Mesendoderm (in vitro differentiated cells): Measurements from ENCODE around the gene NME3.
A peak's percentile ranks its signal among the peaks of the same experiment; 100 is the strongest.

ENCODE experiments used
- DNase-seq: peaks from one replicate; pipeline ENCODE4 v3.0.0; 2013
- H2AK5ac ChIP-seq: 2 replicates; pipeline ENCODE4 v1.6.1; 2013; ENCODE audit warnings: low read length, inconsistent platforms
- H2BK120ac ChIP-seq: 2 replicates; pipeline ENCODE4 v1.6.1; 2013; ENCODE audit warnings: low read depth, mild to moderate bottlenecking, low read length, moderate library complexity, mixed read lengths
- H2BK15ac ChIP-seq: replicated peaks from 2 replicates; pipeline ENCODE4 v1.6.1; 2013; ENCODE audit warnings: low read depth, mild to moderate bottlenecking, moderate library complexity
- H2BK5ac ChIP-seq: 2 replicates; pipeline ENCODE4 v1.6.1; 2013; ENCODE audit warnings: low read length, inconsistent platforms
- H3K18ac ChIP-seq: 2 replicates; pipeline ENCODE4 v1.6.1; 2013; ENCODE audit warnings: mild to moderate bottlenecking, low read length, mixed read lengths
- H3K23ac ChIP-seq: one replicate; pipeline ENCODE4 v1.6.1; 2013; ENCODE audit warnings: low read length
- H3K27ac ChIP-seq: 2 replicates; pipeline ENCODE4 v1.5.1; 2013; ENCODE audit warnings: low read depth, mild to moderate bottlenecking, inconsistent platforms, low read length, moderate library complexity
- H3K27me3 ChIP-seq: 2 replicates; pipeline ENCODE4 v1.6.1; 2013; ENCODE audit warnings: low read length, control low read depth, mild to moderate bottlenecking, inconsistent platforms; ENCODE audit not compliant: insufficient read depth, poor library complexity
- H3K36me3 ChIP-seq: 2 replicates; pipeline ENCODE4 v1.6.1; 2013; ENCODE audit warnings: low read length, inconsistent platforms; ENCODE audit not compliant: control insufficient read depth, insufficient read depth
- H3K4ac ChIP-seq: one replicate; pipeline ENCODE4 v1.6.1; 2013; ENCODE audit warnings: low read depth, mild to moderate bottlenecking, low read length, moderate library complexity
- H3K4me1 ChIP-seq: 2 replicates; pipeline ENCODE4 v1.6.1; 2013; ENCODE audit warnings: low read depth, low read length, inconsistent platforms; ENCODE audit not compliant: control insufficient read depth
- H3K4me2 ChIP-seq: 2 replicates; pipeline ENCODE4 v1.6.1; 2013; ENCODE audit warnings: low read length
- H3K4me3 ChIP-seq: 2 replicates; pipeline ENCODE4 v1.5.1; 2013; ENCODE audit warnings: mild to moderate bottlenecking, low read length
- H3K56ac ChIP-seq: one replicate; pipeline ENCODE4 v1.6.1; 2013; ENCODE audit warnings: low read length
- H3K79me1 ChIP-seq: 2 replicates; pipeline ENCODE4 v1.6.1; 2013; ENCODE audit warnings: low read length, inconsistent platforms
- H3K79me2 ChIP-seq: 2 replicates; pipeline ENCODE4 v1.6.1; 2013; ENCODE audit warnings: mild to moderate bottlenecking, low read length; ENCODE audit not compliant: control insufficient read depth, insufficient read depth
- H3K9ac ChIP-seq: 2 replicates; pipeline ENCODE4 v1.6.1; 2013; ENCODE audit warnings: low read length, inconsistent platforms
- H4K5ac ChIP-seq: one replicate; pipeline ENCODE4 v1.6.1; 2013; ENCODE audit warnings: low read length
- H4K8ac ChIP-seq: one replicate; pipeline ENCODE4 v1.6.1; 2013; ENCODE audit warnings: low read depth, mild to moderate bottlenecking, control low read depth, low read length, moderate library complexity
- WGBS: extraction: QIAGEN DNeasy Blood & Tissue Kit; methylation state at CpG from one replicate; pipeline ENCODE4 v1.1.7; 2013; ENCODE audit warnings: low lambda C conversion rate, missing lambda C conversion rate; ENCODE audit not compliant: insufficient coverage; ENCODE audit errors: extremely low coverage; 5-methylcytosine and 5-hydroxymethylcytosine counted together

NME3 gene

DNA sequence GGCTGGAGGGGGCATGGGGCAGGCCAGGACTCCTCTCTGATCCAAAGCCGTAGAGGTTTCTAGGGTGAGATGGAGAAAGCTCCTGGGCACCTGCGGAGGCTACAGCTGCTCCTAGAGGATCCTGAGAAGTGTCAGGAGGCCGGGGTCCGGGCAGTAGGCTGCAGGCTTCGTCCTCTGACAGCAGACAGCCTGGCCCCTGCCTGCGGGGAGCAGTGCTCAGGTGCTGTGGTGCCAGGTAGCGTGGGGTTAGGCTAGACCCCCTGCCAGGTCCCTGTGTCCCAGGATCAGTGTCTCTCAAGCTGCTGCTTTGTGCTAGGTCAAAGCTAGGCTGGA lies 3.1 kb upstream of the NME3 start:
- H3K27me3 ChIP-seq: no peaks in the 10 kb centered on the region
- H3K23ac ChIP-seq: no peak overlapping the region
- H3K27ac ChIP-seq: no peak overlapping the region
- no peak overlapping the region for H3K4me3 ChIP-seq
- H3K79me1 ChIP-seq: peaks cover 8% of the 10 kb centered on the region
- peak overlapping the region; percentile 8 for H3K9ac ChIP-seq
- no peak overlapping the region for H2AK5ac ChIP-seq
- no peak overlapping the region for H3K4ac ChIP-seq
- peak overlapping the region; percentile 10 for H3K56ac ChIP-seq
- no CpG with 5 or more reads among the region's 7 CpGs for WGBS
- H3K4me2 ChIP-seq: no peak overlapping the region
- H2BK5ac ChIP-seq: no peak overlapping the region
- DNase-seq: no peak
- peaks cover 11% of the 10 kb centered on the region for H3K79me2 ChIP-seq
- no peak overlapping the region for H3K18ac ChIP-seq
- H4K5ac ChIP-seq: no peak overlapping the region
- H3K36me3 ChIP-seq: no peaks in the 10 kb centered on the region
- H2BK15ac ChIP-seq: no peak overlapping the region
- no peak overlapping the region for H4K8ac ChIP-seq
- no peak overlapping the region for H2BK120ac ChIP-seq
- no peaks in the 10 kb centered on the region for H3K4me1 ChIP-seq

DNA sequence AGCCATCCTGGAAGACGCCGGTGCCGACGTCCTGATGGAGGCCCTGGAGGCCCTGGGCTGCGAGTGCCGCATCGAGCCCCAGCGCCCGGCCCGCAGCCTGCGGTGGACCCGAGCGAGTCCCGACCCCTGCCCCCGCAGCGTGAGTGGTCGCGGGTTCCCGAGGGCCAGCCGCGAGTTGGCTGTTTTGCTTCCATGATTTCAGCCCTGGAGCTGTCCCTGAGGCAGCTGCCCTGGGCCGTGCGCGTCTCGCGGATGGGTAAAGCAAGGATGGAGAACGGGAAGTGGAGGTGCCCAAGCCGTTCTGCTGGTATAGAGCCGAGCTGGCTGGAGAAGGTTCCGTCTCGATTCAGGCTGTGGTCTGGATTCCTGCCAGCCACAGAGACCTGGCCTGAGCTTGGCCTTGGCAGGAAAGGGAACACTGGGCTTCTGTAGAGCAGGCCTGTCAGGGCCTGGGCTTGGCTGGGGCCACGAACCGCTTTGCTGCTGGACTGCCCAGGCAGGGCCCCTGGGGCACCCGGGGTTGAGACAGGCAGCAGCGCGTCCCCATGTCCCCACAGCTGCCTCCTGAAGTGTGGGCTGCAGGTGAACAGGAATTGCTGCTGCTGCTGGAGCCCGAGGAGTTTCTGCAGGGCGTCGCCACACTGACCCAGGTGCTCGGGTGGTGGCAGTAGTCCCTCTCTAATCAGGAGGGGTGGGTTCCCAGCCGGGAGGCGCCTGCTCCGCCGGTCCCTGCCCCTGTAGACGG lies 2.5 kb upstream of the NME3 start:
- H3K23ac ChIP-seq: no peak overlapping the region

DNA sequence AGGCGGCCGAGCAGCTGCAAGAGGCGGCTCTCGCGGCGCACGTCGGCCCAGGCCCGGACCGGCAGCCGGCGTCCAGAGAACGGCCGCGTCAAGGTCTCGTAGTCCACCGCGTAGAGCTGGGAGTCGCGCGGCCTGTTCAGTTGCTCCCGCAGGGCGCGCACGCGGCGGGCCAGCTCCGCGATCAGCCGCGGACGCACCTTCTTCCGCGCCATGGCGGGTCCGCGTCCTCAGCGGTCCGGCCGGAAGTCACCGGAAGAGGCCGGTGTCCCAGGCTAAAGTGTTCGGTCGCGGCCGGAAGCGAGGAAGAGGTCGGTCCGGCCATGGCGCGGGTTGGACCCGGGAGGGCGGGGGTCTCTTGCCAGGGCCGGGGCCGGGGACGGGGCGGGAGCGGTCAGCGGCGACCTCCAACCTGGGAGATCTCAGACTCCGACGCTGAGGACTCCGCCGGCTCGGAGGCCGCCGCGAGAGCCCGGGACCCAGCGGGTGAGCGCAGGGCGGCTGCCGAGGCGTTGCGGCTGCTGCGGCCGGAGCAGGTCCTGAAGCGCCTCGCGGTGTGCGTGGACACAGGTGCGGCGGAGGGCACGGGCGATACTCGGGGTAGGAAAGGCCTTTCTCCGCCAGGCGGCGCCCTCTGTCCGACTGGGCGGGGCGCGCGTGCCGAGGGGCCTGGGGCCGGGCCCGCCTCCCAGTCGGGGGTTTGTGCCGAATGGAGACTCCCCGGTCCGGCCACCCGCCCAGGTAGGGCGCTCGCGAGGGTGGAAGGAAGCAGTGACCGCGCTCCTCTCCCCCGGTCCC lies 1.8 kb upstream of the NME3 start, which contains the start of gene MRPS34:
MRPS34 (minus strand) TSS at position 227 of the 795 bp plus-strand sequence; CDS start at position 212, 15 bp downstream.
- WGBS: no CpG with 5 or more reads among the region's 108 CpGs
- Histone ChIP-seq H3K36me3 (no peaks in the 10 kb centered on the region), H4K8ac (no peak within 1 kb of the TSS), H3K56ac (peak within 1 kb of the TSS; percentile 99), H3K4me2 (peak within 1 kb of the TSS; percentile 85), H3K4ac (peak within 1 kb of the TSS; percentile 79), H3K4me1 (no peaks in the 10 kb centered on the region), H3K23ac (peak within 1 kb of the TSS; percentile 80), H2BK5ac (no peak within 1 kb of the TSS), H3K4me3 (peak within 1 kb of the TSS; percentile 97), H3K27ac (peak within 1 kb of the TSS; percentile 87), H3K79me2 (peaks cover 11% of the 10 kb centered on the region), H4K5ac (no peak within 1 kb of the TSS), H2BK15ac (no peak within 1 kb of the TSS), H3K9ac (peak within 1 kb of the TSS; percentile 93), H3K79me1 (peaks cover 8% of the 10 kb centered on the region), H3K27me3 (no peaks in the 10 kb centered on the region), H3K18ac (peak within 1 kb of the TSS; percentile 78), H2BK120ac (no peak within 1 kb of the TSS), H2AK5ac (peak within 1 kb of the TSS; percentile 85)
- peak; percentile 92 for DNase-seq

More for the DNA sequence above, 2.5 kb upstream of the NME3 start:
- H4K5ac ChIP-seq: no peak overlapping the region
- H3K79me2 ChIP-seq: peaks cover 11% of the 10 kb centered on the region
- no peak overlapping the region for H2BK15ac ChIP-seq
- peak overlapping the region; percentile 25 for H3K4ac ChIP-seq
- H3K27ac ChIP-seq: peak overlapping the region; percentile 10
- H3K27me3 ChIP-seq: no peaks in the 10 kb centered on the region
- H3K4me3 ChIP-seq: peak overlapping the region; percentile 62
- DNase-seq: no peak
- H2BK5ac ChIP-seq: no peak overlapping the region
- no peaks in the 10 kb centered on the region for H3K36me3 ChIP-seq
- H2BK120ac ChIP-seq: no peak overlapping the region
- H2AK5ac ChIP-seq: no peak overlapping the region
- H3K4me2 ChIP-seq: peak overlapping the region; percentile 56
- WGBS: no CpG with 5 or more reads among the region's 45 CpGs
- H4K8ac ChIP-seq: no peak overlapping the region
- no peak overlapping the region for H3K18ac ChIP-seq
- peak overlapping the region; percentile 91 for H3K9ac ChIP-seq
- peaks cover 8% of the 10 kb centered on the region for H3K79me1 ChIP-seq
- H3K4me1 ChIP-seq: no peaks in the 10 kb centered on the region
- H3K56ac ChIP-seq: peak overlapping the region; percentile 94

DNA sequence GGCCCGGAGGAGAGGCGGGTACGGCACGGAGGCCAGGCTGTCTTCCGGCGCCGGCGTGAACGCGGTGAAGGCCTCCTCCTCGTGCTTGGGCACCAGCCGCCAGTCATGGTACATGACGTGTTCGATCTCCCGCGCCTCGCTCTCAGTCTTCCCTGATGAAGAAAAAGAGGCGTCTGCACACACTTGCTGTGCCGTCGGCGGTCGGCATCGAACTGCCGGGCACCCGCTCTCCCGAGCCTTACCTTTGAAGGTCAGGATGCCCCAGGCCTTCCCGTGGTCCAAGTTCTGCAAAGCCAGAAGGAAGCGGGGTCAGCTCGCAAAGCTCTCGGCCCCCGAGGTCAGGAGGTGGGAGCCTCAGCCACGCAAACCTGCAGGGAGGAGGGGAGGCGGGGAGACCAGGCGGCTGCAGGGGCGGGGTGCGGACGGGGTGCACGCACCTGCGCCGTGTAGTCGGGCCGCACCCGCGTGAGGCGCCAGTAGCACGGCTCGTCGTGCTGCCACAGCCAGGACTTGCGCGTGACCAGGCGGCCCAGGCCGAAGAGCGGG lies 1.1 kb upstream of the NME3 start, which contains the start of gene EME2:
EME2 (plus strand) TSS at position 449 of the 546 bp plus-strand sequence. CDS start 418 bp downstream, outside the sequence.
- Histone ChIP-seq H3K4me2 (peak within 1 kb of the TSS; percentile 85), H3K27me3 (no peaks in the 10 kb centered on the region), H2BK5ac (peak within 1 kb of the TSS; percentile 31), H3K4ac (peak within 1 kb of the TSS; percentile 79), H3K79me1 (peaks cover 8% of the 10 kb centered on the region), H2BK120ac (no peak within 1 kb of the TSS), H2BK15ac (no peak within 1 kb of the TSS), H3K4me3 (peak within 1 kb of the TSS; percentile 97), H2AK5ac (peak within 1 kb of the TSS; percentile 85), H3K36me3 (no peaks in the 10 kb centered on the region), H3K18ac (peak within 1 kb of the TSS; percentile 78), H3K9ac (peak within 1 kb of the TSS; percentile 93), H3K23ac (peak within 1 kb of the TSS; percentile 80), H4K8ac (no peak within 1 kb of the TSS), H3K56ac (peak within 1 kb of the TSS; percentile 99), H3K79me2 (peaks cover 11% of the 10 kb centered on the region), H3K27ac (peak within 1 kb of the TSS; percentile 87), H4K5ac (no peak within 1 kb of the TSS), H3K4me1 (no peaks in the 10 kb centered on the region)
- no peak for DNase-seq
- WGBS: no CpG with 5 or more reads among the region's 53 CpGs

DNA sequence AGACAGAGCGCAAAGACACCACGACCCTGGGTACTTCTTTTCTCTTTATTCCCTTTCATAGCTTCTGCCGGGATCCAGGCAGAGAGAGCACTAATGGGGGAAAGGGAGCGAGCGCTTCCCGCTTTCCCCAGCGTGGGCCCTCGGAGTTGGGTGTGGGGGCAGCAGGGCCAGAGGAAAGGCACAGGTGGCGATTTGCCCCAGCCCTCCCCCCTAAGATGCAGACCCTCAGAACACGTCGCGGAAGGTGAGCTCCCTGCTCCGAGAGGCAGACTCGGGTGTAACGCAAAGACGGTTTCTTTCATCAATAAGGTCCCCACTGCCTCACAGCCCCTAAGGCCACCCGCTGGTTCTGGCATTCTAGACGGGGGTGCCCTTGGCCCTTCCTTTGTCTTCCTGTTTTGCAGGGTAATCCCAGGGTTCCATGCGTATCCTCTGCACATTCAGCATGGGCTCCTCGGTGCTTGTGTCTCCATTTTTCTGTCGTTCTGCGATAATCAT lies 570 bp upstream of the NME3 start:
- peak overlapping the region; percentile 65 for H2AK5ac ChIP-seq
- H3K18ac ChIP-seq: no peak overlapping the region
- H3K4me3 ChIP-seq: peak overlapping the region; percentile 97
- peaks cover 11% of the 10 kb centered on the region for H3K79me2 ChIP-seq
- no peak overlapping the region for H4K5ac ChIP-seq
- H2BK15ac ChIP-seq: no peak overlapping the region
- peak overlapping the region; percentile 79 for H3K4ac ChIP-seq
- H3K9ac ChIP-seq: peak overlapping the region; percentile 93
- peak overlapping the region; percentile 99 for H3K56ac ChIP-seq
- peak overlapping the region; percentile 47 for H3K27ac ChIP-seq
- WGBS: no CpG with 5 or more reads among the region's 22 CpGs
- H3K4me1 ChIP-seq: no peaks in the 10 kb centered on the region
- DNase-seq: peak; percentile 59
- no peak overlapping the region for H4K8ac ChIP-seq
- no peak overlapping the region for H2BK120ac ChIP-seq
- H2BK5ac ChIP-seq: peak overlapping the region; percentile 31
- H3K36me3 ChIP-seq: no peaks in the 10 kb centered on the region
- peaks cover 8% of the 10 kb centered on the region for H3K79me1 ChIP-seq
- H3K4me2 ChIP-seq: peak overlapping the region; percentile 85
- no peaks in the 10 kb centered on the region for H3K27me3 ChIP-seq
- no peak overlapping the region for H3K23ac ChIP-seq
